ENCODE results near the gene CCDC57.
A peak's percentile ranks its signal among the peaks of the same experiment; 100 is the strongest.

Gene CCDC57

GRCh38 chr17:82242977-82243647 is 30.5 kb upstream of the CCDC57 start:
- 95% methylated on average over 29 of the region's 29 CpGs for WGBS
- Histone ChIP-seq H3K14ac (ENCODE audit: low read length in 2 of 2) (no peak overlapping the region), H4K91ac (ENCODE audit: low read length) (no peak overlapping the region), H3K9me3 (ENCODE audit: control insufficient read depth, low read length) (no peaks in the 10 kb centered on the region), H3K27me3 (ENCODE audit: control insufficient read depth in 1 of 2, insufficient read depth in 1 of 2, low read length in 2 of 2) (no peaks in the 10 kb centered on the region), H4K8ac (ENCODE audit: low read length) (no peak overlapping the region), H2BK120ac (ENCODE audit: low read depth, low read length) (no peak overlapping the region), H2BK15ac (ENCODE audit: low read depth, poor library complexity, severe bottlenecking) (no peak overlapping the region), H3K4me1 (ENCODE audit: control insufficient read depth, insufficient read depth, low read depth, low read length) (peaks cover 73% of the 10 kb centered on the region), H3K36me3 (ENCODE audit: control insufficient read depth in 1 of 2, insufficient read depth in 2 of 2, low read depth in 1 of 2, low read length in 2 of 2) (peaks cover 79 to 98% of the 10 kb centered on the region in 2 experiments), H3K4ac (ENCODE audit: low read depth in 1 of 2, low read length in 2 of 2) (no peak overlapping the region), H3K79me1 (replicated peaks; ENCODE audit: low read length, poor library complexity, severe bottlenecking) (peaks cover 7% of the 10 kb centered on the region), H3K4me2 (ENCODE audit: low read length, poor library complexity, severe bottlenecking) (no peak overlapping the region), H2AFZ (ENCODE audit: low read depth, low read length) (no peak overlapping the region), H2AK5ac (ENCODE audit: low read length, severe bottlenecking) (no peak overlapping the region), H2BK5ac (ENCODE audit: low read depth, low read length, poor library complexity, severe bottlenecking) (no peak overlapping the region), H3K4me3 (ENCODE audit: insufficient read depth in 1 of 2, low read depth in 1 of 2, low read length in 2 of 2) (no peak overlapping the region), H2BK12ac (ENCODE audit: low read length in 2 of 2) (no peak overlapping the region), H3K9ac (ENCODE audit: low read length) (peak overlapping the region; percentile 22), H3K18ac (ENCODE audit: low read depth in 1 of 2, low read length in 2 of 2) (no peak overlapping the region), H3K27ac (ENCODE audit: low read length, poor library complexity, severe bottlenecking) (no peak overlapping the region), H3K23ac (ENCODE audit: low read length in 2 of 2) (peak overlapping the region in 1 of 2 experiments; percentile 0)
- DNase-seq: peak; percentile 52

GRCh38 chr17:82242698-82242976 is 30.0 kb upstream of the CCDC57 start:
- Histone ChIP-seq H3K9ac (ENCODE audit: low read length) (peak overlapping the region; percentile 22), H3K36me3 (ENCODE audit: control insufficient read depth in 1 of 2, insufficient read depth in 2 of 2, low read depth in 1 of 2, low read length in 2 of 2) (peaks cover 78 to 98% of the 10 kb centered on the region in 2 experiments), H3K4me1 (ENCODE audit: control insufficient read depth, insufficient read depth, low read depth, low read length) (peaks cover 76% of the 10 kb centered on the region), H2AK5ac (ENCODE audit: low read length, severe bottlenecking) (no peak overlapping the region), H2BK15ac (ENCODE audit: low read depth, poor library complexity, severe bottlenecking) (peak overlapping the region; percentile 60), H3K18ac (ENCODE audit: low read depth in 1 of 2, low read length in 2 of 2) (no peak overlapping the region), H3K23ac (ENCODE audit: low read length in 2 of 2) (no peak overlapping the region), H3K27ac (ENCODE audit: low read length, poor library complexity, severe bottlenecking) (no peak overlapping the region), H2BK120ac (ENCODE audit: low read depth, low read length) (no peak overlapping the region), H3K4ac (ENCODE audit: low read depth in 1 of 2, low read length in 2 of 2) (no peak overlapping the region), H2BK5ac (ENCODE audit: low read depth, low read length, poor library complexity, severe bottlenecking) (no peak overlapping the region), H2BK12ac (ENCODE audit: low read length in 2 of 2) (no peak overlapping the region), H4K8ac (ENCODE audit: low read length) (no peak overlapping the region), H4K91ac (ENCODE audit: low read length) (no peak overlapping the region), H3K9me3 (ENCODE audit: control insufficient read depth, low read length) (no peaks in the 10 kb centered on the region), H2AFZ (ENCODE audit: low read depth, low read length) (no peak overlapping the region), H3K14ac (ENCODE audit: low read length in 2 of 2) (no peak overlapping the region), H3K4me2 (ENCODE audit: low read length, poor library complexity, severe bottlenecking) (no peak overlapping the region), H3K27me3 (ENCODE audit: control insufficient read depth in 1 of 2, insufficient read depth in 1 of 2, low read length in 2 of 2) (no peaks in the 10 kb centered on the region), H3K4me3 (ENCODE audit: insufficient read depth in 1 of 2, low read depth in 1 of 2, low read length in 2 of 2) (no peak overlapping the region), H3K79me1 (replicated peaks; ENCODE audit: low read length, poor library complexity, severe bottlenecking) (peaks cover 9% of the 10 kb centered on the region)
- DNase-seq: no peak
- 95% methylated on average over 24 of the region's 24 CpGs for WGBS

GRCh38 chr17:82241926-82242697 is 29.5 kb upstream of the CCDC57 start:
- Histone ChIP-seq H4K8ac (ENCODE audit: low read length) (no peak overlapping the region), H3K18ac (ENCODE audit: low read depth in 1 of 2, low read length in 2 of 2) (peak overlapping the region in 1 of 2 experiments; percentile 3), H3K27ac (ENCODE audit: low read length, poor library complexity, severe bottlenecking) (peak overlapping the region; percentile 60), H3K4me1 (ENCODE audit: control insufficient read depth, insufficient read depth, low read depth, low read length) (peaks cover 76% of the 10 kb centered on the region), H3K4ac (ENCODE audit: low read depth in 1 of 2, low read length in 2 of 2) (no peak overlapping the region), H3K23ac (ENCODE audit: low read length in 2 of 2) (no peak overlapping the region), H3K4me2 (ENCODE audit: low read length, poor library complexity, severe bottlenecking) (no peak overlapping the region), H3K14ac (ENCODE audit: low read length in 2 of 2) (no peak overlapping the region), H2BK120ac (ENCODE audit: low read depth, low read length) (no peak overlapping the region), H2BK5ac (ENCODE audit: low read depth, low read length, poor library complexity, severe bottlenecking) (no peak overlapping the region), H2BK12ac (ENCODE audit: low read length in 2 of 2) (no peak overlapping the region), H4K91ac (ENCODE audit: low read length) (no peak overlapping the region), H3K4me3 (ENCODE audit: insufficient read depth in 1 of 2, low read depth in 1 of 2, low read length in 2 of 2) (no peak overlapping the region), H3K36me3 (ENCODE audit: control insufficient read depth in 1 of 2, insufficient read depth in 2 of 2, low read depth in 1 of 2, low read length in 2 of 2) (peaks cover 78 to 98% of the 10 kb centered on the region in 2 experiments), H2AK5ac (ENCODE audit: low read length, severe bottlenecking) (no peak overlapping the region), H3K9me3 (ENCODE audit: control insufficient read depth, low read length) (no peaks in the 10 kb centered on the region), H2BK15ac (ENCODE audit: low read depth, poor library complexity, severe bottlenecking) (peak overlapping the region; percentile 76), H3K79me1 (replicated peaks; ENCODE audit: low read length, poor library complexity, severe bottlenecking) (peaks cover 13% of the 10 kb centered on the region), H3K27me3 (ENCODE audit: control insufficient read depth in 1 of 2, insufficient read depth in 1 of 2, low read length in 2 of 2) (no peaks in the 10 kb centered on the region), H2AFZ (ENCODE audit: low read depth, low read length) (no peak overlapping the region), H3K9ac (ENCODE audit: low read length) (peak overlapping the region; percentile 67)
- WGBS: 81% methylated on average over 17 of the region's 20 CpGs
- no peak for DNase-seq

- peak overlapping the region; percentile 67 for H3K9ac ChIP-seq (ENCODE audit: low read length)
- peak overlapping the region; percentile 20 to 38 for H3K23ac ChIP-seq (ENCODE audit: low read length in 2 of 2)
- no peak overlapping the region for H3K4ac ChIP-seq (ENCODE audit: low read depth in 1 of 2, low read length in 2 of 2)
- peak; percentile 59 for DNase-seq
- H2AFZ ChIP-seq (ENCODE audit: low read depth, low read length): no peak overlapping the region
- H3K27me3 ChIP-seq (ENCODE audit: control insufficient read depth in 1 of 2, insufficient read depth in 1 of 2, low read length in 2 of 2): no peaks in the 10 kb centered on the region
- H3K27ac ChIP-seq (ENCODE audit: low read length, poor library complexity, severe bottlenecking): peak overlapping the region; percentile 60
- no peak overlapping the region for H2AK5ac ChIP-seq (ENCODE audit: low read length, severe bottlenecking)
- peak overlapping the region in 1 of 2 experiments; percentile 25 for H2BK12ac ChIP-seq (ENCODE audit: low read length in 2 of 2)
- H2BK15ac ChIP-seq (ENCODE audit: low read depth, poor library complexity, severe bottlenecking): no peak overlapping the region
- H4K91ac ChIP-seq (ENCODE audit: low read length): peak overlapping the region; percentile 46
- no peaks in the 10 kb centered on the region for H3K9me3 ChIP-seq (ENCODE audit: control insufficient read depth, low read length)
- peak overlapping the region in 1 of 2 experiments; percentile 79 for H3K14ac ChIP-seq (ENCODE audit: low read length in 2 of 2)
- H3K36me3 ChIP-seq (ENCODE audit: control insufficient read depth in 1 of 2, insufficient read depth in 2 of 2, low read depth in 1 of 2, low read length in 2 of 2): peaks cover 73 to 99% of the 10 kb centered on the region in 2 experiments
- 82% methylated on average over 23 of the region's 27 CpGs for WGBS
- H2BK5ac ChIP-seq (ENCODE audit: low read depth, low read length, poor library complexity, severe bottlenecking): no peak overlapping the region
- no peak overlapping the region for H2BK120ac ChIP-seq (ENCODE audit: low read depth, low read length)
- H3K4me3 ChIP-seq (ENCODE audit: insufficient read depth in 1 of 2, low read depth in 1 of 2, low read length in 2 of 2): no peak overlapping the region
- H3K4me2 ChIP-seq (ENCODE audit: low read length, poor library complexity, severe bottlenecking): no peak overlapping the region
- peak overlapping the region; percentile 64 to 73 for H3K18ac ChIP-seq (ENCODE audit: low read depth in 1 of 2, low read length in 2 of 2)
- H3K4me1 ChIP-seq (ENCODE audit: control insufficient read depth, insufficient read depth, low read depth, low read length): peaks cover 76% of the 10 kb centered on the region
- peak overlapping the region; percentile 62 for H4K8ac ChIP-seq (ENCODE audit: low read length)
- H3K79me1 ChIP-seq (replicated peaks; ENCODE audit: low read length, poor library complexity, severe bottlenecking): peaks cover 16% of the 10 kb centered on the region
Observed at GRCh38 chr17:82241183-82241925, 28.7 kb upstream of the CCDC57 start.
